ENCODE data around the gene CFAP54.
"Not testable (repeated sequence)": the region's sequence is repeated elsewhere in the genome, so short reads cannot be mapped to it uniquely, and the experiment has no call there.

The CFAP54 gene

DNA sequence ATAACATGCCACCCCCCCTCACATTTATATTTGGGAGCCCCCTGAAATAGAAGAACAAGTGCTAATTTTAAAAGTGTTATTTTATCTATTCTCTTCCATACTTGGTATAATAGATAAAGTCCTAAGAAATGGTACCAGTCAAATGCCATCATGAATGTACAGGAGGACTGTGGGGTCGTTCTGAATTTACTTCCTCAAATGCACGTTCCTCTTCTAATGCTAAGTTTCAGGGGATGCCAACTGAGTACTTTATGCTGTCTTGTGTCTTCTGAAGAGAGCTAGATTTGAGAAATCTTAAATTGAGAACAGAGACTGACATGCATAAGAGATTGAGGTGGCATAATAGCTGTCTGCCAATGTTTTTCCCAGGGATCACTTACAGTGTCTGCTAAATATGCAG is 59.0 kb downstream of the CFAP54 start:
- no peak overlapping the region for H3K4me3 ChIP-seq (ENCODE audit: low read length in 2 of 2)
- H3K9ac ChIP-seq (ENCODE audit: low read depth in 1 of 2, low read length in 2 of 2) = no peak overlapping the region
- no peaks in the 10 kb centered on the region for H3K27me3 ChIP-seq (ENCODE audit: control insufficient read depth in 2 of 2, insufficient read depth in 2 of 2, low read length in 2 of 2)
- H3K36me3 ChIP-seq (ENCODE audit: control insufficient read depth in 2 of 2, insufficient read depth in 2 of 2, low read length in 2 of 2) = no peaks in the 10 kb centered on the region
- no peaks in the 10 kb centered on the region for H3K9me3 ChIP-seq (ENCODE audit: control insufficient read depth in 2 of 2, low read length in 2 of 2)
- H3K4me1 ChIP-seq (ENCODE audit: control insufficient read depth in 2 of 2, insufficient read depth in 2 of 2, low read length in 2 of 2) = no peaks in the 10 kb centered on the region
- no peak overlapping the region for H3K27ac ChIP-seq (ENCODE audit: low read depth in 2 of 2, low read length in 2 of 2)

DNA sequence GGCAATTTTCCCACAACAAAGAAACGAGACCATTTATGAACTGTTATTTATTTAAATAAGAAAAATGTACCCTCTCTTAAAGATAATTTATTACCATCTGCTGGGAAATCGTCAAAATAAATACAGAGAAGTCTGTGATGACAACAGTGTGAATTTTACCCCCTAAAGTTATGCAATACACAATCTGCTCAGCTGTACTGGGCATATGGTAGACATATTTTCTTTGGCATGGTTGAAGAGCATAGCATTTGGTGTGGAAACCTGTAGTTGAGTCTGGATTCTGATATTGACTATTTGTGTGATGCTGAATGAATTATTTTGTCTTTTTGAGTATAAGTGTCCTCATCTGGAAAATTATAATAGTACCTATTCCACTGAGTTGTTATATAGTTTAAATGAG is 60.0 kb downstream of the CFAP54 start:
- Histone ChIP-seq H3K27ac (ENCODE audit: low read depth in 2 of 2, low read length in 2 of 2) (no peak overlapping the region), H3K9me3 (ENCODE audit: control insufficient read depth in 2 of 2, low read length in 2 of 2) (no peaks in the 10 kb centered on the region), H3K9ac (ENCODE audit: low read depth in 1 of 2, low read length in 2 of 2) (no peak overlapping the region), H3K4me1 (ENCODE audit: control insufficient read depth in 2 of 2, insufficient read depth in 2 of 2, low read length in 2 of 2) (no peaks in the 10 kb centered on the region), H3K27me3 (ENCODE audit: control insufficient read depth in 2 of 2, insufficient read depth in 2 of 2, low read length in 2 of 2) (no peaks in the 10 kb centered on the region), H3K4me3 (ENCODE audit: low read length in 2 of 2) (no peak overlapping the region), H3K36me3 (ENCODE audit: control insufficient read depth in 2 of 2, insufficient read depth in 2 of 2, low read length in 2 of 2) (no peaks in the 10 kb centered on the region)

DNA sequence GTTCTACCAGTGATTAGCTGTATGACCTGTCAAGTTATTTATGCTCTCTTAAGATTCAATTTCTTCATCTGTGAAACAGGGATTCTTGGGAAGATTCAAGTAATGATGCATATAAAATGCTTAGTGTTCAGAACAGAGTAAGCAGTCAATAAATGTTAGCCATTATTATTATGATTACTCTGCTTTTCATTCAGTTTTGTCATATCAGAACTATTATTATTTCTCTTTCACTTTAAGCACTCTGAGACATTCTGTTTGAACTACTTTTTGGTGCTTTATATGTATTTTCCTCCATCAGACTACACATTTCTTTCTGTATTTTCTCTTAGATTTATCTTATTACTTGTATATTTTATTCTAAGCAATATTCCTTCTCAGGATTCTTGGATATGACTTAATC is 81.2 kb downstream of the CFAP54 start:
- Histone ChIP-seq H3K9ac (ENCODE audit: low read depth in 1 of 2, low read length in 2 of 2) (no peak overlapping the region), H3K27ac (ENCODE audit: low read depth in 2 of 2, low read length in 2 of 2) (no peak overlapping the region), H3K36me3 (ENCODE audit: control insufficient read depth in 2 of 2, insufficient read depth in 2 of 2, low read length in 2 of 2) (no peaks in the 10 kb centered on the region), H3K4me3 (ENCODE audit: low read length in 2 of 2) (no peak overlapping the region), H3K9me3 (ENCODE audit: control insufficient read depth in 2 of 2, low read length in 2 of 2) (no peaks in the 10 kb centered on the region), H3K27me3 (ENCODE audit: control insufficient read depth in 2 of 2, insufficient read depth in 2 of 2, low read length in 2 of 2) (no peaks in the 10 kb centered on the region), H3K4me1 (ENCODE audit: control insufficient read depth in 2 of 2, insufficient read depth in 2 of 2, low read length in 2 of 2) (no peaks in the 10 kb centered on the region)

DNA sequence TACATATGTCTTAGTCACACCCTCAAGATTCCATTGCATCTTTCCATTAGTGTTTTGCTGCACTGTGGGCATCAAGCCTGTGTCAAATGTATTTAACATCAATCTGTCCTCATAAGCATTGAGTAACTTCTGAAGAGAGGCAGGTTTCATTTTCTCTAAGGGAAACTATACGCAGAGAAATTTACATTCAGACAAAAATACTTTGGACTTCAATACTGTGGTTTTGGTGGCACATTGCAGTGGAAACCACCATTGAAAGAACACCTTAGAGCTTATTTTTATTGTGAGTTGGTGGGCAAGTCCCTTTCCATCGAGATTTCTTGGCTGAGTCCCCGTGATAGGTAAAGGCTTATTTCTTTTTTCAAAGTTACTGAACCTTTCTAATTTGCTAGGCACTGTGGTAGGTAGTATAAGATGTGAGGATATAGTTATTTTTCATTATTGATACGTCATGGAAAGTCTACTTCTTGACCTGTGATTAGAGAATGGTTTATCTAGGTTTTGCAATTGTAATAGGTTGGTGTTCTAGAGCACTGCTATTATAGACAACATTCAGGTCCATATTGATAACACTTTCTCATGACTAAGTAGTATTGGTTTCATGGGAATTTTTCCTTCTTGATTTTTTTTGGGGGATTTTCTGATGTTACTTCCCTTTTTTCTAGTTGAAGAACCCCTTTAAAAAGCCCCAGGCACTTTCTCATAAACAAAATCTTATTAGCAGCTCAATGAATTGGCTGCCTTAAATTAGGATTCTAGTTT is 81.9 kb downstream of the CFAP54 start:
- Histone ChIP-seq H3K27me3 (ENCODE audit: control insufficient read depth in 2 of 2, insufficient read depth in 2 of 2, low read length in 2 of 2) (no peaks in the 10 kb centered on the region), H3K4me1 (ENCODE audit: control insufficient read depth in 2 of 2, insufficient read depth in 2 of 2, low read length in 2 of 2) (no peaks in the 10 kb centered on the region), H3K9me3 (ENCODE audit: control insufficient read depth in 2 of 2, low read length in 2 of 2) (no peaks in the 10 kb centered on the region), H3K36me3 (ENCODE audit: control insufficient read depth in 2 of 2, insufficient read depth in 2 of 2, low read length in 2 of 2) (no peaks in the 10 kb centered on the region), H3K9ac (ENCODE audit: low read depth in 1 of 2, low read length in 2 of 2) (no peak overlapping the region), H3K27ac (ENCODE audit: low read depth in 2 of 2, low read length in 2 of 2) (no peak overlapping the region), H3K4me3 (ENCODE audit: low read length in 2 of 2) (no peak overlapping the region)

DNA sequence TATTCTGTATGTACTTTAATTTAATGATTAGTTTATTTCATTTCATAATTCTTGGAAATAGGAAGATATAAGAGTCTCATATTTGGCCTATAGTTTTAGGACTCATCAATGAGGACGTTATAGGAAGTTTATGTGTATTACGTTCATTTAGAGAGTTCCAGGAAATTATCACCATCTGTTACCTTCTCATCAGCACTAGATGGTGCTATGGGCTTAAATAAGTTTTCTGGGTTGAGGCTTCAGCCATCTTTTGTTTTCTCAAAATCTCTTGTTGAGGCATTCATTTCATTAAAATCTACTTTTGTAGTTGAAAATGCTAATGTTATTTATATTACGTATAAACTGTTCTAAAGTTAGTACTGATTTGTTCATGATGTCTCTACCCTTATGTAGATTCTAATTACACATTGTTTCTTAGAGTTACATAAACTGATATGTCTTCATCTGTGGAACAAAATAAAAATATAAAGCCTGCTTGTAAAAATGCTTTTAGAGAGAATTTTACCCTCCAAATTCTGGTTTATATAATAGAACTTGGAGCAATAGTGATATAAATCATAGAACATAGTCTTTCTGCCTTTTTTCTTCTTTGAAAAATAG is 89.2 kb downstream of the CFAP54 start:
- Histone ChIP-seq H3K27me3 (ENCODE audit: control insufficient read depth in 2 of 2, insufficient read depth in 2 of 2, low read length in 2 of 2) (no peaks in the 10 kb centered on the region), H3K27ac (ENCODE audit: low read depth in 2 of 2, low read length in 2 of 2) (no peak overlapping the region), H3K9ac (ENCODE audit: low read depth in 1 of 2, low read length in 2 of 2) (no peak overlapping the region), H3K4me3 (ENCODE audit: low read length in 2 of 2) (no peak overlapping the region), H3K4me1 (ENCODE audit: control insufficient read depth in 2 of 2, insufficient read depth in 2 of 2, low read length in 2 of 2) (no peaks in the 10 kb centered on the region), H3K9me3 (ENCODE audit: control insufficient read depth in 2 of 2, low read length in 2 of 2) (no peaks in the 10 kb centered on the region), H3K36me3 (ENCODE audit: control insufficient read depth in 2 of 2, insufficient read depth in 2 of 2, low read length in 2 of 2) (no peaks in the 10 kb centered on the region)

DNA sequence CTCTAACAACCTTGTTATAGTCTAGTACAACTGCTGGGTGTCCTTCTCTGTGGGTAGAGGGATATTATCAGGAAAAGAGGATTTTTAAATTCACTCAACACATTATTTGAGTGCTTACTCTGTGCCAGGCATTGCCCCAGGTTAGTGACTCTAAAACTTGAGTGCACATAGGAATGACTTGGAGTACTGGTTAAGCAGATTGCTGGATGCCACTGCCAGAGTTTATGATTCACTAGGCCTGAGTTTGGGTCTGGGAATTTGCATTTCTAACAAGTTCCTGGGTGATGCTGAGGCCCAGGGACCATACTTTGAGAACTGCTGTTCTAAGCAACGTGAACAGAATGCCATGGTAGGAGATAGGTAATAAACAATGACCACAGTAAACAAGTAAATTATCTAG is 96.6 kb downstream of the CFAP54 start:
- Histone ChIP-seq H3K9me3 (ENCODE audit: control insufficient read depth in 2 of 2, low read length in 2 of 2) (no peaks in the 10 kb centered on the region), H3K27me3 (ENCODE audit: control insufficient read depth in 2 of 2, insufficient read depth in 2 of 2, low read length in 2 of 2) (no peaks in the 10 kb centered on the region), H3K4me1 (ENCODE audit: control insufficient read depth in 2 of 2, insufficient read depth in 2 of 2, low read length in 2 of 2) (no peaks in the 10 kb centered on the region), H3K4me3 (ENCODE audit: low read length in 2 of 2) (no peak overlapping the region), H3K36me3 (ENCODE audit: control insufficient read depth in 2 of 2, insufficient read depth in 2 of 2, low read length in 2 of 2) (no peaks in the 10 kb centered on the region), H3K27ac (ENCODE audit: low read depth in 2 of 2, low read length in 2 of 2) (no peak overlapping the region), H3K9ac (ENCODE audit: low read depth in 1 of 2, low read length in 2 of 2) (no peak overlapping the region)

DNA sequence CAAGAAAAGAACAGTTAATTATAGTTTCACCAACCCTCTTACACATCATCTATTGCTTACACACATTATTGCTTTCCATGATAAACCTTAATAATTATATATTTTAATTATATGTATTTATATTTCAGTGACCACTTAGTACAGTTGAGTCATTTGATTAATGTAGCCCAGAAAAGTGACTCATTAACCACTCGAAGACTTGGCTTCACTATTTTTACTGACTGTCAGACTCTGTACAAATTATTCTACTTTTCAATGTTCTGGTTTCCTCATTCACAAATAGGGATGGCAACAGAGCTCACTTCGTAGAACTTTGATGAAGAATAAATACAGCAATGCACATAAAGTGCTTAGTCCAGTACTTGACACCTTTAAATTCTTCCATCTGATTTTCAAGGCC is 98.3 kb downstream of the CFAP54 start:
- Histone ChIP-seq H3K9me3 (ENCODE audit: control insufficient read depth in 2 of 2, low read length in 2 of 2) (no peaks in the 10 kb centered on the region), H3K9ac (ENCODE audit: low read depth in 1 of 2, low read length in 2 of 2) (no peak overlapping the region), H3K27ac (ENCODE audit: low read depth in 2 of 2, low read length in 2 of 2) (no peak overlapping the region), H3K4me1 (ENCODE audit: control insufficient read depth in 2 of 2, insufficient read depth in 2 of 2, low read length in 2 of 2) (no peaks in the 10 kb centered on the region), H3K36me3 (ENCODE audit: control insufficient read depth in 2 of 2, insufficient read depth in 2 of 2, low read length in 2 of 2) (no peaks in the 10 kb centered on the region), H3K4me3 (ENCODE audit: low read length in 2 of 2) (no peak overlapping the region), H3K27me3 (ENCODE audit: control insufficient read depth in 2 of 2, insufficient read depth in 2 of 2, low read length in 2 of 2) (no peaks in the 10 kb centered on the region)

DNA sequence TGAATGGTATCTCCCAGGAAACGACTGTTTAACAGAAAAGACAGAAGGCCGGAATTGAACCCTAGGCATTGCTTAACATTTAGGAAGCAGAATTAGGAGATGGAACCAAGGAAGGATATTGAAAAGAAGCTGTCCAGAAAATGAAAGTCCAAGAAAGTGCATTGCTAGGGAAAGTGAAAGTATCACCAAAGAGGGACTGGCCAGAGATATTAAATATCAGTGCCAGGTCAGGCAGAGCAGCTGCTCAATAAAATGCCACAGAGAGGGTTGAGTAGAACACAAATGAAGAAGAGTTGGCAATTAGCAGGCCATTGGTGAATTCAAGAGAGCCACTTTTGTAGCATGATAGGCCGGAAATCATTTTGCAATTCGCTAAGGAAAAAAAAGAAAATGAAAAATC is 101.6 kb downstream of the CFAP54 start:
- Histone ChIP-seq H3K27me3 (ENCODE audit: control insufficient read depth in 2 of 2, insufficient read depth in 2 of 2, low read length in 2 of 2) (no peaks in the 10 kb centered on the region), H3K9ac (ENCODE audit: low read depth in 1 of 2, low read length in 2 of 2) (no peak overlapping the region), H3K9me3 (ENCODE audit: control insufficient read depth in 2 of 2, low read length in 2 of 2) (no peaks in the 10 kb centered on the region), H3K36me3 (ENCODE audit: control insufficient read depth in 2 of 2, insufficient read depth in 2 of 2, low read length in 2 of 2) (no peaks in the 10 kb centered on the region), H3K27ac (ENCODE audit: low read depth in 2 of 2, low read length in 2 of 2) (no peak overlapping the region), H3K4me1 (ENCODE audit: control insufficient read depth in 2 of 2, insufficient read depth in 2 of 2, low read length in 2 of 2) (no peaks in the 10 kb centered on the region), H3K4me3 (ENCODE audit: low read length in 2 of 2) (no peak overlapping the region)

DNA sequence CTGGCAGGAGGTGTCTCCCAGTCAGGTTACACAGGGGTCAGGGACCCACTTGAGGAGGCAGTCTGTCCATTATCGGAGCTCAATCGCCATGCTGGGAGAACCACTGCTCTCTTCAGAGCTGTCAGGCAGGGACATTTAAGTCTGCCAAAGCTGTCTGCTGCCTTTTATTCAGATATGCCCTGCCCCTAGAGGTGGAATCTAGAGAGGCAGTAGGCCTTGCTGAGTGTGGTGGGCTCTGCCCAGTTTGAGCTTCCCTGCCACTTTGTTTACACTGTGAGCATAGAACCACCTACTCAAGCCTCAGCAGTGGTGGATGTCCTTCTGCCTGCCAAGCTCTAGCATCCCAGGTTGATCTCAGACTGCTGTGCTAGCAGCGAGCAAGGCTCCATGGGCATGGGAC is 115.0 kb downstream of the CFAP54 start:
- not testable (repeated sequence) for H3K9ac ChIP-seq (ENCODE audit: low read depth in 1 of 2, low read length in 2 of 2); H3K4me3 ChIP-seq (ENCODE audit: low read length in 2 of 2); H3K36me3 ChIP-seq (ENCODE audit: control insufficient read depth in 2 of 2, insufficient read depth in 2 of 2, low read length in 2 of 2); H3K27me3 ChIP-seq (ENCODE audit: control insufficient read depth in 2 of 2, insufficient read depth in 2 of 2, low read length in 2 of 2); H3K4me1 ChIP-seq (ENCODE audit: control insufficient read depth in 2 of 2, insufficient read depth in 2 of 2, low read length in 2 of 2); H3K27ac ChIP-seq (ENCODE audit: low read depth in 2 of 2, low read length in 2 of 2); H3K9me3 ChIP-seq (ENCODE audit: control insufficient read depth in 2 of 2, low read length in 2 of 2)

DNA sequence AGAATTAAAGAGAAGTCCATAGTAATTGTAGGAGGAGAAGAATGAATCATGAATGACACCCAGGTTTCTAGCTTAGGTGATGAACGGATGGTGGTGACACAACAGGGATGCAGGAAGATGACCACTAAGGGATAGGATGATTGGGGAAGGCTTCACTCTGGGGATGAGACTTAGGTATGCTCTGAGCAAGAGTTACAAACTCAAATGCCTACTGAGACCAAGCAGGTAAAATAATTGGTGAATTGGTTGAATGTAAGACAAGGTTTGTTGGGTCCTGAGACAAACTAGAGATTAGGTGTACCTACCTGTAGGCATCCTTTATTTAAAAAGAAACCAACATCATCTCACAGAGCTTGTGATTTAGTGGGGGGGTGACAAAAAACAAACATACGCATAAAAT is 116.3 kb downstream of the CFAP54 start:
- no peak overlapping the region for H3K4me3 ChIP-seq (ENCODE audit: low read length in 2 of 2)
- H3K4me1 ChIP-seq (ENCODE audit: control insufficient read depth in 2 of 2, insufficient read depth in 2 of 2, low read length in 2 of 2) = no peaks in the 10 kb centered on the region
- H3K36me3 ChIP-seq (ENCODE audit: control insufficient read depth in 2 of 2, insufficient read depth in 2 of 2, low read length in 2 of 2) = no peaks in the 10 kb centered on the region
- no peak overlapping the region for H3K27ac ChIP-seq (ENCODE audit: low read depth in 2 of 2, low read length in 2 of 2)
- no peaks in the 10 kb centered on the region for H3K27me3 ChIP-seq (ENCODE audit: control insufficient read depth in 2 of 2, insufficient read depth in 2 of 2, low read length in 2 of 2)
- H3K9ac ChIP-seq (ENCODE audit: low read depth in 1 of 2, low read length in 2 of 2) = no peak overlapping the region
- H3K9me3 ChIP-seq (ENCODE audit: control insufficient read depth in 2 of 2, low read length in 2 of 2) = no peaks in the 10 kb centered on the region

Data from mucosa of rectum (tissue), 2 donors.